ENCODE measurements around the gene CAPN15. TPM values are rescaled to one million over a fixed set of nuclear protein-coding genes. Genes with fewer than 3 reads are reported as not detected.
A peak's percentile ranks its signal among the peaks of the same experiment; 100 is the strongest.

The CAPN15 gene
- total and polyA plus RNA-seq, 2 of the 4 experiments (the other 2 are of a cell fraction): 9.3 to 24.3 TPM

DNA sequence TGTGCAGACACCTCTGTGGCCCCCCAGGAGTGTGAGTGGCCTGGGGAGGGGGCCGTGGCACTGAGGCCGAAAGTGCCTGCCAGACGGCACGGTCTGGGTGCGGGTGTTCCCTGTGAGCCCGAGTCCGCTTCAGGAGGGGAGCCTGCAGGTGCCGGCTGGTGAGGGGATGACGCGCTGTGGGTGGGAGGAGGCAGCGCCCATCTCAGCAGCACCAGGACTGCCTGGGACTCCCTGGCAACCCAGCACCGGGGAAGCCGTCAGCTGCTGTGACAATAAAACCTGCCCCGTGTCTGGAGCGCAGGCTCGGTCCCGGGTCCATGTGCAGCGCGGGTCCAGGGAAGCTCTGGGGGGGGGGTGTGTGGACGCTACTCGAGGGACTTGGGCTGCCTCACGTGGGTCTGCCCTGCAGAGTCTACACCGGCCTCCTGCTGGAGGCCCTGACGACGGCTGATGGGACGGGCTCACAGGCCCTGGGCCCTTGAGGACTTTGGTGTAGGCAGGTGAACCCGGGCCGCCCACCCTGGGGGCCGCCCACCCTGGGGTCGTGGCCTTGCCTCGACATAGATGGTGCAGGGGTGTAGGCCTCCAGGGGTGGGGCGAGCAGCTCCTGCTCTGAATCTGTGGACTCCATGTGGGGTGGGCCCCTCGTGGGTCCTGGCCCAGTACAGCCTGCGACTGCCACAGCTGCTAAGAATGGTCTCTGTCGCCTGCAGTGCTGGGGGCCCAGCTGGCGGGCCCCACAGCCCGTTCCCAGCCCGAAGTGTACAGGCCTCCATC is 56.5 kb downstream of the CAPN15 start:
- dilution Hi-C loops (cut with HindIII; ENCODE audit: low sequenced_read_pairs, unreplicated experiment) (no loop called here), in situ Hi-C loops (cut with MboI; ENCODE audit: low sequenced_read_pairs) (no loop called here), intact Hi-C loops (cut with micrococcal nuclease) (no loop called here)
- Histone ChIP-seq H3K18ac (ENCODE audit: low read depth, low read length) (no peak overlapping the region), H2AFZ (replicated peaks; ENCODE audit: low read length, poor library complexity) (peak overlapping the region; percentile 43), H3K36me3 (ENCODE audit: control insufficient read depth, insufficient read depth, low read length) (peaks cover 7% of the 10 kb centered on the region; the same call in 1 of the 2 replicates), H2AK9ac (replicated peaks; ENCODE audit: low read depth, low read length, poor library complexity) (no peak overlapping the region), H3K9me3 (ENCODE audit: control insufficient read depth, insufficient read depth, low read length) (no peaks in the 10 kb centered on the region), H3K9ac (ENCODE audit: low read depth, low read length) (no peak overlapping the region), H3K4me3 (ENCODE audit: insufficient read depth, low read depth, low read length) (no peak overlapping the region), H2BK5ac (ENCODE audit: low read depth, low read length, poor library complexity, severe bottlenecking) (no peak overlapping the region), H3K14ac (replicated peaks; ENCODE audit: low read depth, low read length) (no peak overlapping the region), H2BK20ac (ENCODE audit: low read depth, low read length) (no peak overlapping the region), H3K79me1 (ENCODE audit: low read depth in 1 of 2, low read length in 2 of 2) (peaks cover 9 to 27% of the 10 kb centered on the region in 2 experiments; a peak in 3 of 4 replicates), H4K8ac (ENCODE audit: low read depth in 2 of 2, low read length in 2 of 2) (no peak overlapping the region), H2BK15ac (ENCODE audit: low read depth, low read length) (no peak overlapping the region), H2AK5ac (ENCODE audit: low read depth, low read length) (no peak overlapping the region; the same call in 1 of the 2 replicates), H4K5ac (ENCODE audit: low read depth, low read length) (no peak overlapping the region), H3K4me2 (ENCODE audit: low read depth, low read length) (no peak overlapping the region), H3K9me1 (ENCODE audit: insufficient read depth, low read length) (peaks cover 9% of the 10 kb centered on the region; the same call in 1 of the 2 replicates), H3K56ac (ENCODE audit: extremely low read depth, insufficient read depth, low read length) (no peak overlapping the region), H4K20me1 (ENCODE audit: insufficient read depth, low read length) (peaks cover 6% of the 10 kb centered on the region; the same call in 1 of the 2 replicates), H3K4ac (ENCODE audit: low read depth, low read length) (no peak overlapping the region), H3K27me3 (ENCODE audit: control insufficient read depth, insufficient read depth, low read length) (no peaks in the 10 kb centered on the region), H2BK120ac (ENCODE audit: low read depth, low read length) (no peak overlapping the region), H3K4me1 (ENCODE audit: control insufficient read depth, insufficient read depth, low read length) (peaks cover 11% of the 10 kb centered on the region), H3K27ac (ENCODE audit: insufficient read depth, low read length) (no peak overlapping the region), H3K23ac (ENCODE audit: low read depth, low read length) (no peak overlapping the region), H4K91ac (ENCODE audit: insufficient read depth, low read depth, low read length) (no peak overlapping the region)
- BruUV-seq (replicated peaks): no TSS peak
- no peak for DNase-seq
- CTCF ChIA-PET: no interaction called here
- TF ChIP-seq RCOR1 (IDR thresholded peaks at IDR 0.05; ENCODE audit: insufficient replicate concordance, low read length) (no peak), SMC3 (IDR thresholded peaks at IDR 0.05; ENCODE audit: low read depth, low read length) (no peak), NFE2L2 (IDR thresholded peaks at IDR 0.05; ENCODE audit: low read depth, low read length) (no peak), USF2 (IDR thresholded peaks at IDR 0.05; ENCODE audit: low read depth, low read length) (no peak), RFX5 (IDR thresholded peaks at IDR 0.05; ENCODE audit: low read depth, low read length) (no peak)
- POLR2A ChIA-PET (ENCODE audit: unreplicated experiment): no interaction called here
- no peak for ATAC-seq (ENCODE audit: low read depth)
- 58% methylated on average over 8 of the region's 38 CpGs; no CpG with 5 or more reads in 1 of the 2 experiments for WGBS, 2 experiments (ENCODE audit: extremely low coverage in 2 of 2, insufficient read length in 1 of 2)

All from IMR-90 (cell line).